BJ (cell line): ENCODE measurements around the gene KRTAP10-4. TPM values are rescaled to one million over a fixed set of nuclear protein-coding genes. Genes with fewer than 3 reads are reported as not detected.
"Not testable (repeated sequence)": the region's sequence is repeated elsewhere in the genome, so short reads cannot be mapped to it uniquely, and the experiment has no call there.

Experiments
- CTCF ChIA-PET: fragments of 350-600 bp; formaldehyde crosslinking; extraction: SDS; loops from one replicate; lab custom pipeline; 2021; ENCODE audit warnings: antibody characterized with exemption, inconsistent platforms; lab: Yijun Ruan, JAX
- POLR2A ChIA-PET: fragments of 300-600 bp; sonication (Branson Sonifier 250); formaldehyde crosslinking; extraction: SDS; loops from one replicate; lab custom pipeline; 2021; ENCODE audit warnings: antibody characterized with exemption; lab: Charles Lee
- DNase-seq: peaks from one replicate; pipeline ENCODE4 v3.0.0-alpha.2; 2011; ENCODE audit warnings: low read depth
- H3K27me3 ChIP-seq: 2 replicates; pipeline ENCODE4 v1.6.0; 2011; ENCODE audit warnings: low read length; ENCODE audit not compliant: control insufficient read depth, insufficient read depth
- H3K36me3 ChIP-seq: 2 replicates; pipeline ENCODE4 v1.5.1; 2011; ENCODE audit warnings: low read length; ENCODE audit not compliant: control insufficient read depth, insufficient read depth
- H3K4me3 ChIP-seq: 2 replicates; pipeline ENCODE4 v1.5.1; 2011; ENCODE audit warnings: low read depth, mild to moderate bottlenecking, control low read depth, low read length
- polyA plus RNA-seq: library from polyadenylated mRNA; depleted of rRNA; stranded (reverse); fragments of >200 nt; gene quantifications from 2 replicates; pipeline ENCODE4 v1.2.3, GENCODE V29; 2011
- TF ChIP-seq, protein P1 (sequence below): IDR thresholded peaks from 2 replicates; pipeline ENCODE4 v1.5.1; 2011; ENCODE audit warnings: low read depth, mild to moderate bottlenecking, control low read depth, inconsistent platforms, low read length, moderate library complexity; ENCODE audit not compliant: insufficient read depth

KRTAP10-4 gene
- polyA plus RNA-seq, 1 experiment, result not detected

DNA sequence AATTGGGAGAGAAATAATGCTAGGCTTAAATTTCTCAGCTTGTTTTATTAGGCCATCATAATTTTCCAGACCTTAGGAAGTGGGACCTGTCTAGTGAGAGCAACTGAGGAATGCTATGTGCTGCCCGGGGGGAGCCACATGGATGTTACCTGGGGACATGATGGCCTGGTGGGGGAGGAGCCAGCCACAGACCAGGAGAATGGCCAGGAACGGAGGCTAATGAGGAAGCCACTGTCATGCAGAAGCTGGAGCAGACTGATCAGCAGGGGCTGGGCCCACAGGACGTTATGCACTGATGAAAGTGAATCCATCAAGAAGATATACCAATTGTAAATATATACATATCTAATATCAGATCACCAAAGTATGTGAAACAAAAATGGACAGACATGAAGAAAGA, 29.0 kb upstream of the KRTAP10-4 start:
- DNase-seq, result no peak
- Histone ChIP-seq H3K36me3 (no peaks in the 10 kb centered on the region), H3K4me3 (no peak overlapping the region), H3K27me3 (no peaks in the 10 kb centered on the region)
- CTCF ChIA-PET, result no interaction called here
- TF ChIP-seq, protein P1, sequence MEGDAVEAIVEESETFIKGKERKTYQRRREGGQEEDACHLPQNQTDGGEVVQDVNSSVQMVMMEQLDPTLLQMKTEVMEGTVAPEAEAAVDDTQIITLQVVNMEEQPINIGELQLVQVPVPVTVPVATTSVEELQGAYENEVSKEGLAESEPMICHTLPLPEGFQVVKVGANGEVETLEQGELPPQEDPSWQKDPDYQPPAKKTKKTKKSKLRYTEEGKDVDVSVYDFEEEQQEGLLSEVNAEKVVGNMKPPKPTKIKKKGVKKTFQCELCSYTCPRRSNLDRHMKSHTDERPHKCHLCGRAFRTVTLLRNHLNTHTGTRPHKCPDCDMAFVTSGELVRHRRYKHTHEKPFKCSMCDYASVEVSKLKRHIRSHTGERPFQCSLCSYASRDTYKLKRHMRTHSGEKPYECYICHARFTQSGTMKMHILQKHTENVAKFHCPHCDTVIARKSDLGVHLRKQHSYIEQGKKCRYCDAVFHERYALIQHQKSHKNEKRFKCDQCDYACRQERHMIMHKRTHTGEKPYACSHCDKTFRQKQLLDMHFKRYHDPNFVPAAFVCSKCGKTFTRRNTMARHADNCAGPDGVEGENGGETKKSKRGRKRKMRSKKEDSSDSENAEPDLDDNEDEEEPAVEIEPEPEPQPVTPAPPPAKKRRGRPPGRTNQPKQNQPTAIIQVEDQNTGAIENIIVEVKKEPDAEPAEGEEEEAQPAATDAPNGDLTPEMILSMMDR, result no peak
- POLR2A ChIA-PET, result no interaction called here

DNA sequence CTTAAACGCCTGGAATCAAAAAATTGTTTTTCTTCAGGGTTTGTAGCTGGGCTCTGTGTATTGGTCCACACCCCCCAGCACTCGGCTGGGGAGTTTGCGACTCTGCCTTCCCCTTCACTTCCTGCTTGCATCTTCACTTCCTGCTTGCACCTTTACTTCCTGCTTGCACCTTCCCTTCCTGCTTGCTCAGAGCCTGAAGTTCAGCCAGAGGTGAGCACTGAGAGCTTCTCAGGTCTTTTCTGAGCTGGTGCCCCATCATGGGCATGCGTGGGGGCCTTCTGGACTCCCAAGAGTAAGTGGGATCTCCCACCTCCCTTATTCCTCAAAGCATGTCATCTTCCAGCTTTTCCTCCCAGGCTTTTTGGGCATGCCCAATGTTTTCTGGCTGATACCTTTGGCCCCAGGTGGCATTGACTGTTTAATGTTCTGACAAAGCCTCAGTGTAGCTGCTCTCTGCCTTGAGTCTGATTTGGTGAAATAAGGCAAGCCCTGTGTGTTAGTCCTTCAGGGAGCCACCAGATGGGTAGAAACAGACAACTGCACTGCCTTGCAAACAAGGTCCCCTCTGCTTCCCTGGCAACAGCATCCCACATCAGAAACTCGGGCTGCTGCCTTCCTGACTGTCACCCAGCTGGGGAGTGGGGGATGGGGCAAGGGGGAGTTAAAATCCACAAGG, 25.7 kb upstream of the KRTAP10-4 start:
- Histone ChIP-seq H3K36me3 (no peaks in the 10 kb centered on the region), H3K27me3 (no peaks in the 10 kb centered on the region), H3K4me3 (no peak overlapping the region)
- CTCF ChIA-PET, result no interaction called here
- DNase-seq, result no peak
- POLR2A ChIA-PET, result no interaction called here
- TF ChIP-seq, protein P1, result no peak

DNA sequence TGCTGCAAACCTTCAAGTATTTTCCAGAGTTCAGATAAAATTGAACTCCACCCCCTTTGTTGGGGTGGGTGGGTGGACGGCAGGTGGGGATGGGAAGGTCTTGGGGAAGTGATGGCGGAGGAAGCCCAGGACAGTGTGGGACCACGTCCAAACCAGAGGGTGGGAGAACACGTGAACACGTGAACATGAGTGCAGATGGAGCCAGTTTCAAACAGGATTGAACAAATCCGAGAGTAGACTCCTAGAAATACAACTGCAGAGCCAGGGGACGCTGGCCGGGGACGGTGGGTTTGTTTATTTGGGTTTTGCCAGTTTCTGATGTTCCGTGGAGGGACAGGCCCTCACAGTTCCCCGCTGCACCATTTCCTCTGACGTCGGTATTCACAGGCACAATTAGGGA, 25.1 kb upstream of the KRTAP10-4 start:
- H3K36me3 ChIP-seq, result no peaks in the 10 kb centered on the region
- TF ChIP-seq, protein P1, result no peak
- no peak overlapping the region for H3K4me3 ChIP-seq
- no peak for DNase-seq
- ChIA-PET CTCF (no interaction called here), POLR2A (no interaction called here)
- no peaks in the 10 kb centered on the region for H3K27me3 ChIP-seq

DNA sequence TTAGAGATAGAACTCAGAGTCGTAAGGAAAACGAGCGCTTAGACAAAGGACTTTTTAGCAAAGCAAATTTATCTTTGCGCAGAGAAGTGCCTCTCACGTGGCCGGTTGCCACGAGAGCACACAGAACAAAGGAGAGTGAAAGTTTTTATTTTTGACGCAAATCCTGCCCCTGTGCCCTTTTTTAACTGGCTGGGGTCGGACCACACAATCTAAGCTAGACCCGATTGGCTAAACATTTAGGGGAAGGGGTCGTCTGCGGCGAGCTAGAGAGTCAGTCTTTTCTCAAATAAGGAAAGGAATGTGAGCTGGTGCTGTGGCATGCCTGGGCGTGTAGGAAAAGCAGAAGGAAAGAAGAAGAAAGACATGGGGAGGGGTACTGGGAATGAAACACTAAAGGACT, 24.6 kb upstream of the KRTAP10-4 start:
- DNase-seq, result no peak
- POLR2A ChIA-PET, result no interaction called here
- CTCF ChIA-PET, result no interaction called here
- Histone ChIP-seq H3K27me3 (no peaks in the 10 kb centered on the region), H3K4me3 (no peak overlapping the region), H3K36me3 (no peaks in the 10 kb centered on the region)
- TF ChIP-seq, protein P1, result no peak

DNA sequence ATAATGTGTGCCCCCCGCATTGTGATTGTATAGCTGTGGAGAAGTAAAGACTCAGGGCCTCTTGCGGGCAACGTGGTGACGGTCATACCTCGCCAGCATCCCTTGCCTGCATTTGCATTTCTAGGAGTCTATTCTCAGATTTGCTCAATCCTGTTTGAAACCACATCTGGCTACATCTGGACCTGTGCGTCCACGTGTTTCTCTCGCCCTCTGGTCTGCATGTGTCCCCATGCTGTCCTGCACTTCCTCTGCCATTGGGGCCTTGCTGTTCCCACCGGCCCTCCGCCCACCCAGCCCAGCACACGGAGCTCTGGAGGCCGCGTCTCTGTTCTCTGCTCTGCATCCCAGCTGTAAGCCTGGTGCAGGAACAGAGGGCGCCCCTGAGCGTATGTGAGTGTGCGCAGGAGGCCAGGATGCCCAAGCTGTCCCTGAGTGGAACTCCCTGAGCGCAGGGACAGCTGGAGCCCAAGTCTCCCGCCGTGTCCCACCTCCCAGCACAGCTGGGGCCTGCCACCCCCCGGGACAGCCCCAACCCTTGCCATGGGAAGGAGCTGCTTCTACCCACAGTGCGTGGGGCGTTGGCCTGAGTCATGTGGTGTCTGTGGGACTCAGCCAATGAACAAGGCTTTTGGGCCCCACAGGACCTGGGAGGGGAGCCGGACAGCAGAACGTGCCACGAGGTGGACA, 23.9 kb upstream of the KRTAP10-4 start:
- H3K36me3 ChIP-seq, result no peaks in the 10 kb centered on the region
- no peak overlapping the region for H3K4me3 ChIP-seq
- DNase-seq, result no peak
- TF ChIP-seq, protein P1, result no peak
- ChIA-PET POLR2A (no interaction called here), CTCF (no interaction called here)
- no peaks in the 10 kb centered on the region for H3K27me3 ChIP-seq

DNA sequence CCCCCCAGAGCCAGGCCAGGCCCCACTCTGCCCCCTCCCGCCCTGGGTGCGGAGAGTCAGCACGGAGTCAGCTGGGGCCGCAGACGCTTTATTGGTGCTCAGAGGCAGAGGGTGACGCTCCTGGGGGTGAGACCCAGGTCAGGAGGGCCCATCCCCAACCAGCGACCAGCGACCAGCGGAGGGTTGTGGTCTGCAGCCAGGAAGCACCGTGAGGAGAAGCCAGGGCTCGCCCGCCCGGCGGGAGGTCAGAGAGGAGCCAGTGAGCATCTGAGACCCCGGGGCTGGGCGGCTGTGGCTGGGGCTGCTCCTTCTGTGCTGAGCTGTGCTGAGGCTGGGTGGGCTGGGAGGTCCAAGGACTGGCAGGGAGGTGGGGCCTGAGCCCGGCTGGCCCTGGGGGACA, 23.2 kb upstream of the KRTAP10-4 start:
- DNase-seq, H3K36me3 ChIP-seq, H3K27me3 ChIP-seq, H3K4me3 ChIP-seq, POLR2A ChIA-PET, CTCF ChIA-PET: not testable (repeated sequence)
